Transverse colon (tissue), 4 donors: ENCODE measurements around the gene SPINK4.

Experiments
- CTCF ChIP-seq, 5 experiments: fragments of 200-600 bp in 3 of 5; fragments of 450-650 bp in 2 of 5; sonication (generic) in 3 of 5; IDR thresholded peaks; 1 replicate in 2 of 5; 2 replicates in 3 of 5; pipeline ENCODE4 v1.5.1; 2016 to 2017; ENCODE audit warnings: antibody characterized with exemption in 5 of 5, inconsistent platforms in 3 of 5, mild to moderate bottlenecking in 2 of 5, moderate library complexity in 1 of 5
- EP300 ChIP-seq: sonication (generic); formaldehyde crosslinking; IDR thresholded peaks from one replicate; pipeline ENCODE4 v1.6.1; 2017; ENCODE audit warnings: antibody characterized with exemption, low read depth
- POLR2A ChIP-seq: fragments of 450-650 bp; IDR thresholded peaks from one replicate; pipeline ENCODE4 v1.6.1; 2016; ENCODE audit warnings: antibody characterized with exemption, mild to moderate bottlenecking, moderate library complexity
- POLR2AphosphoS5 ChIP-seq, 3 donors: sonication (generic); formaldehyde crosslinking; IDR thresholded peaks; one replicate each; pipeline ENCODE4 v1.6.1; 2016; ENCODE audit warnings: antibody characterized with exemption in 3 of 3

DNA sequence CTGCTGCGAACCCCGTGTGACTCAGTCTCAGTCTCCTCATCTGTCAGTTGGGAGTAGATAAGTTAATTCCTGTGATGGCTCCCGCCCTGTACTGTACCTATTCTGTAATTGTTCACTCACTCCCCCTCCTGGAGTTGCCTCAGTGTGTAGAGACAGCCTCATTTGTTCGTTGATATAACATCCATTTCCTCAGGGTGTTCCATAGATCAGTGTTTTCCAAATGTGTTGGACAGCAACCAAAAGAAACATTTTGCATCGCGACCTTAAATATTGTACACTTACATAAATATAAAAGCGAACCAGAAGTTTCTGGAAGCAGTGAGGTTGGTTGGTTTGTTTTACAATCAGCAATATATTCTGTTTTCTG, 51.0 kb downstream of the SPINK4 start:
- no peak for TF ChIP-seq EP300
- TF ChIP-seq POLR2A: no peak
- no peak for TF ChIP-seq CTCF (IDR thresholded peaks at IDR 0.05)
- no peak for TF ChIP-seq POLR2AphosphoS5 (IDR thresholded peaks at IDR 0.05)
